ENCODE data around the gene HIF3A. TPM values are rescaled to one million over a fixed set of nuclear protein-coding genes. Genes with fewer than 3 reads are reported as not detected.

HIF3A gene
- total RNA-seq, 1 experiment from 2014 or later, result 31.9 TPM

DNA sequence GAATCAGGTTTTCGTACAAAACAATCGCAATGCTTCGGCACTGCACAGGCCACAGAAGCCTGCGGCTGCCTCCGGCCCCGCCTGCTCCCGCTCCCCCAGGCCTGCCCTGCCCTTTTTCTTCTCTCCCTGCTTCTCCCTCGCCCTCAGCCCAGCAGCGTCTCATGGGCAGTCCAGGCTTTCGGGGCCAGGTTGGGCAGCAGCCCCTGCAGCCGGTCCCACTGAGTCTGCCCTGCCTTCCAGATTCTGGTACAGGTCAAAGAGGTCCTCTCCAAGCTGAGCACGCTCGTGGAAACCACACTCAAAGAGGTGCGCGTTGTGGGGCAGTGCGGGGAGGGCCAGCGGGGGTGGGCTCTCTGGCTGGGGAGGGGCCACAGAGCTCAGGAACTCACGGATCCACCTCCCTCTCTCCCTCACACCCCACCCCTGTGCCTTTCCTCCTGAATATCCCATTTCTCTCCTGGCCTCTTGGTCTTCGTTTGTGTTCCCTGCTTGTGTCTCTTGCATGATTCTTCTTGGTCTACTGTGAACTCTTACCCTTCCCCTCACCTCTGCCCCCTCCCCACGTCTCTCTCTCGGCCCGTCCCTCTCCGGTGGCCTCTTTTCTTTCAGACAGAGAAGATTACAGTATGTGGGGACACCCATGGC lies 86.5 kb downstream of the HIF3A start:
- Histone ChIP-seq H3K27ac (ENCODE audit: insufficient read length, low read depth, low read length) (no peak overlapping the region), H3K27me3 (ENCODE audit: insufficient read depth, low read length) (no peaks in the 10 kb centered on the region), H4K91ac (ENCODE audit: insufficient read length, low read depth, low read length) (no peak overlapping the region), H2AK5ac (ENCODE audit: insufficient read length, low read length) (no peak overlapping the region), H2AFZ (ENCODE audit: low read length) (no peak overlapping the region), H3K4me1 (ENCODE audit: insufficient read depth, low read length) (no peaks in the 10 kb centered on the region), H3K14ac (ENCODE audit: insufficient read depth, low read length) (no peak overlapping the region), H3K9me3 (ENCODE audit: control insufficient read depth, low read depth, low read length) (no peaks in the 10 kb centered on the region), H3K79me1 (ENCODE audit: insufficient read depth, low read depth, low read length, poor library complexity, severe bottlenecking) (no peaks in the 10 kb centered on the region), H3K56ac (ENCODE audit: insufficient read length, low read depth, low read length) (no peak overlapping the region), H4K8ac (replicated peaks; ENCODE audit: insufficient read length, low read depth, low read length) (no peak overlapping the region), H2BK120ac (ENCODE audit: low read depth, low read length, poor library complexity, severe bottlenecking) (no peak overlapping the region), H2BK5ac (ENCODE audit: insufficient read length, low read length) (no peak overlapping the region), H2BK20ac (ENCODE audit: low read depth, low read length, poor library complexity, severe bottlenecking) (no peak overlapping the region), H3K18ac (ENCODE audit: insufficient read length, low read depth, low read length) (no peak overlapping the region), H3K79me2 (ENCODE audit: insufficient read depth, low read length) (no peaks in the 10 kb centered on the region), H4K20me1 (ENCODE audit: control insufficient read depth, insufficient read depth, insufficient read length) (no peaks in the 10 kb centered on the region), H3K9ac (ENCODE audit: extremely low read depth, insufficient read length, low read length) (no peak overlapping the region), H3K4me2 (ENCODE audit: insufficient read depth, insufficient read length, low read length) (no peak overlapping the region), H3K23ac (ENCODE audit: insufficient read length, low read depth, low read length) (no peak overlapping the region), H4K5ac (ENCODE audit: insufficient read length, low read depth, low read length) (no peak overlapping the region), H2BK15ac (ENCODE audit: low read depth, low read length) (no peak overlapping the region), H3K23me2 (ENCODE audit: insufficient read length, low read depth, low read length, poor library complexity, severe bottlenecking) (no peaks in the 10 kb centered on the region), H2BK12ac (ENCODE audit: insufficient read length, low read depth, low read length) (no peak overlapping the region), H3T11ph (ENCODE audit: low read length) (no peak overlapping the region), H3K4ac (ENCODE audit: low read depth, low read length) (no peak overlapping the region)
- Mint-ChIP-seq H3K4me1 (no peaks in the 10 kb centered on the region; a peak in 1 of 4 replicates), H3K27ac (peak overlapping the region in 2 of 3 experiments; percentile 58 to 69; a peak in 2 of 7 replicates), H3K4me3 (no peak overlapping the region), H3K9me3 (no peaks in the 10 kb centered on the region), H3K36me3 (ENCODE audit: insufficient read depth in 1 of 3, low read depth in 3 of 3) (peaks cover 49 to 93% (median 84%) of the 10 kb centered on the region in 3 experiments), H3K27me3 (ENCODE audit: low read depth) (no peaks in the 10 kb centered on the region)
- TF ChIP-seq, protein P1, sequence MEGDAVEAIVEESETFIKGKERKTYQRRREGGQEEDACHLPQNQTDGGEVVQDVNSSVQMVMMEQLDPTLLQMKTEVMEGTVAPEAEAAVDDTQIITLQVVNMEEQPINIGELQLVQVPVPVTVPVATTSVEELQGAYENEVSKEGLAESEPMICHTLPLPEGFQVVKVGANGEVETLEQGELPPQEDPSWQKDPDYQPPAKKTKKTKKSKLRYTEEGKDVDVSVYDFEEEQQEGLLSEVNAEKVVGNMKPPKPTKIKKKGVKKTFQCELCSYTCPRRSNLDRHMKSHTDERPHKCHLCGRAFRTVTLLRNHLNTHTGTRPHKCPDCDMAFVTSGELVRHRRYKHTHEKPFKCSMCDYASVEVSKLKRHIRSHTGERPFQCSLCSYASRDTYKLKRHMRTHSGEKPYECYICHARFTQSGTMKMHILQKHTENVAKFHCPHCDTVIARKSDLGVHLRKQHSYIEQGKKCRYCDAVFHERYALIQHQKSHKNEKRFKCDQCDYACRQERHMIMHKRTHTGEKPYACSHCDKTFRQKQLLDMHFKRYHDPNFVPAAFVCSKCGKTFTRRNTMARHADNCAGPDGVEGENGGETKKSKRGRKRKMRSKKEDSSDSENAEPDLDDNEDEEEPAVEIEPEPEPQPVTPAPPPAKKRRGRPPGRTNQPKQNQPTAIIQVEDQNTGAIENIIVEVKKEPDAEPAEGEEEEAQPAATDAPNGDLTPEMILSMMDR (conservative IDR thresholded peaks at IDR 0.05), result no peak
- no CpG with 5 or more reads among the region's 23 CpGs for WGBS (ENCODE audit: extremely low coverage, insufficient read length, low lambda C conversion rate)
- peak; percentile 20 for DNase-seq

Measured in H9 (cell line).